Peyer's patch (tissue), 4 donors: Measurements from ENCODE around the gene MGARP. TPM values are rescaled to one million over a fixed set of nuclear protein-coding genes. Genes with fewer than 3 reads are reported as not detected.

Experiments used
- DNase-seq, 3 donors: peaks; one replicate each; pipeline ENCODE4 v3.0.0-alpha.2; 2017 to 2019
- H3K27ac ChIP-seq, 4 donors: fragments of 200-600 bp; sonication (generic); one replicate each; pipeline ENCODE4 v1.5.1; 2016 to 2019
- H3K27me3 ChIP-seq, 2 donors: fragments of 200-600 bp; sonication (generic); one replicate each; pipeline ENCODE4 v1.5.1; 2019
- H3K36me3 ChIP-seq, 3 donors: fragments of 200-600 bp; sonication (generic); one replicate each; pipeline ENCODE4 v1.5.1; 2016 to 2019
- H3K4me1 ChIP-seq, 4 donors: fragments of 200-600 bp; sonication (generic); one replicate each; pipeline ENCODE4 v1.5.1; 2016 to 2019
- H3K4me3 ChIP-seq, 4 donors: fragments of 200-600 bp; sonication (generic); 1 replicate in 3 of 4; 2 replicates in 1 of 4; pipeline ENCODE4 v1.5.1; 2016 to 2019; ENCODE audit warnings: mild to moderate bottlenecking in 1 of 4
- H3K9me3 ChIP-seq, 4 donors: fragments of 200-600 bp; sonication (generic); one replicate each; pipeline ENCODE4 v1.5.1; 2016 to 2019; ENCODE audit warnings: mild to moderate bottlenecking in 1 of 4
- POLR2A ChIP-seq, 2 donors: fragments of 450-650 bp; IDR thresholded peaks; one replicate each; pipeline ENCODE4 v1.5.1; 2017; ENCODE audit warnings: antibody characterized with exemption in 2 of 2, mild to moderate bottlenecking in 2 of 2, moderate library complexity in 2 of 2
- total RNA-seq, 4 donors: library from RNA; depleted of rRNA; stranded (reverse); fragments of >200 nt; gene quantifications; one replicate each; pipeline ENCODE4 v1.1.0, GENCODE V29; 2016
- TF ChIP-seq, protein P1 (sequence below), 6 experiments: fragments of 450-650 bp in 4 of 6; fragments of 200-600 bp in 2 of 6; sonication (generic) in 1 of 6; IDR thresholded peaks; one replicate each; pipeline ENCODE4 v1.5.1; 2017 to 2019; ENCODE audit warnings: antibody characterized with exemption in 6 of 6, mild to moderate bottlenecking in 3 of 6, moderate library complexity in 1 of 6

The MGARP gene
- total RNA-seq, 4 donors from 2014 or later = not detected

DNA sequence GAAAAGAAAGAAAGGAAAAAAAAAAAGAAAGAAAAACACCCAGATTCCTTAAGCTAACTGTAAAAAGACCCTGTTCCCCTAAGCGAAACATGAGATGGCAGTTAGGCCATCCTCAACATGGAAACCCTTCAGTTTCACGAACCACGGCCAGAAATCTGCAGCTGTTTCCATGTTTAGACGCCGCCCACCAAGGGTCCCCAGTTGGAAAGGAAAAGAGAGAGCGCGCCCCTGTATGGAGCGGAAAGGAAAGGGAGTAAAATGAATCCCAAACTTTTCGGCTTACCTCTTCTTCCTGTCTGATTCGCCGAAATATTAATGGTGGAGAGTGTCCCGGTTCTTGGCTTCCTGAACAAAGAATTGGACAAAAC lies 38.3 kb downstream of the MGARP start:
- H3K4me3 ChIP-seq = no peak overlapping the region
- TF ChIP-seq POLR2A (IDR thresholded peaks at IDR 0.05) = no peak
- TF ChIP-seq, protein P1, sequence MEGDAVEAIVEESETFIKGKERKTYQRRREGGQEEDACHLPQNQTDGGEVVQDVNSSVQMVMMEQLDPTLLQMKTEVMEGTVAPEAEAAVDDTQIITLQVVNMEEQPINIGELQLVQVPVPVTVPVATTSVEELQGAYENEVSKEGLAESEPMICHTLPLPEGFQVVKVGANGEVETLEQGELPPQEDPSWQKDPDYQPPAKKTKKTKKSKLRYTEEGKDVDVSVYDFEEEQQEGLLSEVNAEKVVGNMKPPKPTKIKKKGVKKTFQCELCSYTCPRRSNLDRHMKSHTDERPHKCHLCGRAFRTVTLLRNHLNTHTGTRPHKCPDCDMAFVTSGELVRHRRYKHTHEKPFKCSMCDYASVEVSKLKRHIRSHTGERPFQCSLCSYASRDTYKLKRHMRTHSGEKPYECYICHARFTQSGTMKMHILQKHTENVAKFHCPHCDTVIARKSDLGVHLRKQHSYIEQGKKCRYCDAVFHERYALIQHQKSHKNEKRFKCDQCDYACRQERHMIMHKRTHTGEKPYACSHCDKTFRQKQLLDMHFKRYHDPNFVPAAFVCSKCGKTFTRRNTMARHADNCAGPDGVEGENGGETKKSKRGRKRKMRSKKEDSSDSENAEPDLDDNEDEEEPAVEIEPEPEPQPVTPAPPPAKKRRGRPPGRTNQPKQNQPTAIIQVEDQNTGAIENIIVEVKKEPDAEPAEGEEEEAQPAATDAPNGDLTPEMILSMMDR (IDR thresholded peaks at IDR 0.05) = no peak
- no peaks in the 10 kb centered on the region for H3K9me3 ChIP-seq
- H3K27ac ChIP-seq = no peak overlapping the region
- no peaks in the 10 kb centered on the region for H3K36me3 ChIP-seq
- H3K4me1 ChIP-seq = no peaks in the 10 kb centered on the region
- no peak for DNase-seq
- no peaks in the 10 kb centered on the region for H3K27me3 ChIP-seq

DNA sequence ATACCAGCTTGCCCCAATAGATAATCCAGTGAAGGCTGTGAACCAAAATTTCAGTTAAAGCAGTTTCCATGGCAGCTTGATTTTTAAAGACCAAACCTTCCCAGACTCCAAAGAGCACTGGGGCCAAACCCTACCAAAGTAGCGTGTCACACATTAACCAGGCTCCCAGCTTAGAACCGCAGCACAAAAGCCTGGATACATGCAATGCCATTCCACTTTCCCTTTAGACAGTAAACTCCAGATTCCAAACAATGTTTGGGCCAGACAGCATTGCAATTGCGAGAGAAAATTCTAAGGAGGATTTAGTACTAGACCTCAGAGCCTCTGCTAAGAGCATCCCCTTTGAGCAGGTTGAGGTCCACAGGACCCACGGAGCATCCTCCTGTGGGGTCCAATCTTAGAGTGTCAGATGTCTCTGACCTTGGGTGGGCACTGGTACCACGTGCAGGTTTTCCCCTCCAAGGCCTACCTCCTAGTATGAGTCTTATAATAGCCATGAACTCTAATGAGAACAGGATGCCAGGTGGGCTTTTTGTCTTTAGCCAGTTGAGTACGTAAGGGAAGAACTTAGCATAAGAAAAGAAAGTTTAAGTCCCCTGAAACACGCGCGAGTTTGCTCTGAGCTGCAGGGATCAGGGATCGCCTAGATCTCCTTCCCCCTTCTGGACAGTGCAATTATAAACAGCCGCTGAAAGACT lies 38.8 kb downstream of the MGARP start:
- Histone ChIP-seq H3K4me3 (no peak overlapping the region), H3K36me3 (no peaks in the 10 kb centered on the region), H3K4me1 (no peaks in the 10 kb centered on the region), H3K9me3 (no peaks in the 10 kb centered on the region), H3K27me3 (no peaks in the 10 kb centered on the region), H3K27ac (no peak overlapping the region)
- DNase-seq = no peak
- TF ChIP-seq, protein P1 (IDR thresholded peaks at IDR 0.05) = no peak
- TF ChIP-seq POLR2A (IDR thresholded peaks at IDR 0.05) = no peak

DNA sequence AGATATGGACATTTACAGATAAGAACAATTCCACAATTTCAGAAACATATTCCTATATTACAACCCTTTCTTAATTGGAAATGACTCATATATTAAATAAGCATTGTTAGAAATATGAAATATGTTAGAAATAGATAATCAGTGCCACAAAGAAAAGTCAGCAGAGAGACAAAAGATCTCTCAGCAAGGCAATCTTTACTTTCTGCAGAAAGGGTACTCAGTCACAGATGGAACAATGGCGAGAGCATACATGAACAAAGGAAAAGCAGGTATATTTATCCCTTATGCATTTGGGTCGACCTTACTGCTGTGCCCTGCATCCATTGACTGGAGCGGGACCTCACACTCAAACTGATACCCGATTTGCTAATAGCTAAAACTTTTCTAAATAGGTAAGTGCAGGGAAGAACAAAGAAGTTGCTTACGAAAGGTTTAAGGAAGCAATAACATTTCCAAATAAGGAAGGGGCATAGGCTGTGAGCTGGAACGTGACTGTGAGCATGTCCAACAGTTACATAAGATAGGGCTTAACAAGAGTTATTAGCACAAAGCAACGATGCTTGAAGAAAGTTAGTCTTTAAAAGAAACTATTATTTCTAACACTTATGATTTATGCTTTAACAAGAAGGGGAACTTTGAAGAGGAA lies 40.8 kb downstream of the MGARP start:
- Histone ChIP-seq H3K27ac (no peak overlapping the region), H3K9me3 (no peaks in the 10 kb centered on the region), H3K36me3 (no peaks in the 10 kb centered on the region), H3K27me3 (no peaks in the 10 kb centered on the region), H3K4me3 (no peak overlapping the region), H3K4me1 (no peaks in the 10 kb centered on the region)
- no peak for TF ChIP-seq POLR2A (IDR thresholded peaks at IDR 0.05)
- TF ChIP-seq, protein P1 (IDR thresholded peaks at IDR 0.05) = no peak
- DNase-seq = no peak

DNA sequence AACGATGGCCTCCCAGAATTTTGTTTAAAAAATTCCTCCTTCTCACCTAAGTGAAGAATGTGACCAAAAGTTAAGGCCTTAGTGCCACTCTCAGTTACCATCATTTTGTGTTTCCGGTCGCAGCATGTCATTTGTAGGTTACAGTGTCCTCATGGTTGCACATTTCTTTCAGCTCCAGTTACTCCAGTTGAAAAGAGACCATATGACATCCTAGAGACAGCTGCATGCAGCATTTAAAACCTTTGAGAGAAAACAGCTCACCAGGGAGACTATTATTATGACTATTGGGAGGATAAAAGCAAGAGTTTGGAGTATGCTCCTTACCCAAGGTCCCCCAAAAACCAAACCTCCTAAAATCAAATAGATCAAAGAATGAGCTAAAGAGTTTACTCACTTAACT lies 45.8 kb downstream of the MGARP start:
- no peaks in the 10 kb centered on the region for H3K9me3 ChIP-seq
- H3K27me3 ChIP-seq = no peaks in the 10 kb centered on the region
- no peaks in the 10 kb centered on the region for H3K4me1 ChIP-seq
- no peak overlapping the region for H3K4me3 ChIP-seq
- DNase-seq = no peak
- H3K36me3 ChIP-seq = no peaks in the 10 kb centered on the region
- TF ChIP-seq POLR2A (IDR thresholded peaks at IDR 0.05) = no peak
- TF ChIP-seq, protein P1 (IDR thresholded peaks at IDR 0.05) = no peak
- H3K27ac ChIP-seq = no peak overlapping the region

DNA sequence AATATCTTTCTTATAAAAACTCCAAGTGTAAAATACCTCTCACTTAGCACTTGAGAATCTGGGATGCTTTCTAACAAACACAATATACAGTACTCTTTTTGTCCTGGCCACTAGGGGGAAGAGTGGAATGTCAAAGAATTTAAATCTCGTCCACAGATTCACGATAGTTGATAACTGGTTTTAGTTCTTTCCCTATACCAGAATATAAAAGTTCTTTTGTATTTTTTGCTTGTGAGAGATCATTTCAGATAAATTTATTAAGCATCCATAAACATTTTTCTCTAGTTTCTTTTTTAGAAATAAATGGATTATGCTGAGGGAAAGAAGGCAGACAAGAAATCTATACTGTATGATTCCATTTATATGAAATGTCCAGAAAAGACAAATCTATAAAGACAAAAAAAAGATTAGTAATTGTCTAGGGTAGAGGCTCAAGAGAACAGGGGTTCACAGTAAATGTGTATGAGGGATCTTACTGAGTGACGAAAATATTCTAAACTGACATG lies 50.4 kb downstream of the MGARP start:
- Histone ChIP-seq H3K4me1 (no peaks in the 10 kb centered on the region), H3K9me3 (no peaks in the 10 kb centered on the region), H3K36me3 (no peaks in the 10 kb centered on the region), H3K27me3 (no peaks in the 10 kb centered on the region), H3K27ac (no peak overlapping the region), H3K4me3 (no peak overlapping the region)
- DNase-seq = no peak
- TF ChIP-seq, protein P1 (IDR thresholded peaks at IDR 0.05) = peak; percentile 54 to 87 (median 78)
- no peak for TF ChIP-seq POLR2A (IDR thresholded peaks at IDR 0.05)
